DND-41 (cell line): ENCODE results near the gene ITGB1BP1.

ENCODE experiments used
- ATAC-seq: fragments of 200-7000 bp; cut with Tn5 transposase; 3 replicates; pipeline ENCODE4 v1.9.1; 2021; ENCODE audit warnings: low read depth; ENCODE audit not compliant: insufficient read depth
- DNase-seq: peaks from one replicate; pipeline ENCODE4 v3.0.0-alpha.2; 2020
- H2AFZ ChIP-seq: 2 replicates; pipeline ENCODE4 v1.6.0; 2012; ENCODE audit warnings: low read depth, low read length
- H3K27ac ChIP-seq: 2 replicates; pipeline ENCODE4 v1.5.1; 2012; ENCODE audit warnings: low read length, inconsistent platforms
- H3K27me3 ChIP-seq: fragments of 200-600 bp; sonication (generic); 2 replicates; pipeline ENCODE4 v1.6.0; 2012; ENCODE audit warnings: low read length, mild to moderate bottlenecking, inconsistent platforms; ENCODE audit not compliant: insufficient read depth, poor library complexity
- H3K36me3 ChIP-seq: 2 replicates; pipeline ENCODE4 v1.5.1; 2012; ENCODE audit warnings: low read length, inconsistent platforms; ENCODE audit not compliant: insufficient read depth
- H3K4me1 ChIP-seq: 2 replicates; pipeline ENCODE4 v1.5.1; 2012; ENCODE audit warnings: mild to moderate bottlenecking, low read length; ENCODE audit not compliant: insufficient read depth
- H3K4me2 ChIP-seq: 2 replicates; pipeline ENCODE4 v1.6.0; 2012; ENCODE audit warnings: mild to moderate bottlenecking, moderate library complexity, low read length, inconsistent platforms; ENCODE audit not compliant: insufficient read depth
- H3K4me3 ChIP-seq, 2 experiments: fragments of 200-600 bp in 1 of 2; shearing (Covaris generic) in 1 of 2; 2 replicates each; pipeline ENCODE4 v1.5.1; 2012 to 2016; ENCODE audit warnings: inconsistent platforms in 2 of 2, low read length in 2 of 2, mild to moderate bottlenecking in 2 of 2, low read depth in 1 of 2, moderate library complexity in 1 of 2
- H3K79me2 ChIP-seq: 2 replicates; pipeline ENCODE4 v1.6.0; 2012; ENCODE audit warnings: low read length, inconsistent platforms; ENCODE audit not compliant: insufficient read depth
- H3K9ac ChIP-seq: 2 replicates; pipeline ENCODE4 v1.6.0; 2012; ENCODE audit warnings: low read depth, mild to moderate bottlenecking, inconsistent platforms, low read length, moderate library complexity
- H3K9me3 ChIP-seq: 2 replicates; pipeline ENCODE4 v1.5.1; 2012; ENCODE audit warnings: low read length, moderate library complexity, mild to moderate bottlenecking, inconsistent platforms; ENCODE audit not compliant: insufficient read depth, severe bottlenecking
- H4K20me1 ChIP-seq: 2 replicates; pipeline ENCODE4 v1.6.0; 2012; ENCODE audit warnings: low read length; ENCODE audit not compliant: insufficient read depth
- EZH2 ChIP-seq: IDR thresholded peaks from 3 replicates; pipeline ENCODE4 v1.6.1; 2012; ENCODE audit warnings: borderline replicate concordance, low read depth, mild to moderate bottlenecking, moderate library complexity, low read length, inconsistent platforms; ENCODE audit not compliant: severe bottlenecking
- TF ChIP-seq, protein P1 (sequence below): IDR thresholded peaks from 2 replicates; pipeline ENCODE4 v1.5.1; 2012; ENCODE audit warnings: borderline replicate concordance, low read length, moderate library complexity, mild to moderate bottlenecking; ENCODE audit not compliant: poor library complexity, severe bottlenecking; ENCODE audit errors: extremely low read depth

The ITGB1BP1 gene

DNA sequence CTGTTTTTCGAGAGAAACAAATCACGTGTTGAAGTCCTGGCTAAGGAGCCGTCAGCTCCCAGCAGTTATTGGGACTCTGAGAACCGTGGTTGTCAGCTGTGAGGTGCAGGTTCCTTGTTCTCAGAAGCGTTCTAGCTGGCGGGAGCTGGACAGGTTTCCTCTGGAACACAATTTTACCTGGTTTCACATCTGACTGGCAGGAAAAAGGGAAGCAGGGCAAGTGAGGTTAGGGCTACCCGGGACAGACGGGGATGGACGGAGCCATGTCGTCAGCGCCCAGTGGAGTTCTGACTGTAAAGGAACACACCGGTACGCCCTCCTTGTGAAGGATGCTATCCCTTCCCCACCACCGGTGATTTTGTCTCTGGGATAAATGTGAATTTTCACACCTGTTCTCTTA, 26.1 kb downstream of the ITGB1BP1 start:
- H4K20me1 ChIP-seq, result no peaks in the 10 kb centered on the region
- H3K9ac ChIP-seq, result no peak overlapping the region
- no peaks in the 10 kb centered on the region for H3K79me2 ChIP-seq
- H3K4me2 ChIP-seq, result no peak overlapping the region
- H3K27me3 ChIP-seq, result no peaks in the 10 kb centered on the region
- H3K4me3 ChIP-seq, result no peak overlapping the region
- H2AFZ ChIP-seq, result no peak overlapping the region
- H3K9me3 ChIP-seq, result no peaks in the 10 kb centered on the region
- no peak for TF ChIP-seq EZH2
- TF ChIP-seq, protein P1, sequence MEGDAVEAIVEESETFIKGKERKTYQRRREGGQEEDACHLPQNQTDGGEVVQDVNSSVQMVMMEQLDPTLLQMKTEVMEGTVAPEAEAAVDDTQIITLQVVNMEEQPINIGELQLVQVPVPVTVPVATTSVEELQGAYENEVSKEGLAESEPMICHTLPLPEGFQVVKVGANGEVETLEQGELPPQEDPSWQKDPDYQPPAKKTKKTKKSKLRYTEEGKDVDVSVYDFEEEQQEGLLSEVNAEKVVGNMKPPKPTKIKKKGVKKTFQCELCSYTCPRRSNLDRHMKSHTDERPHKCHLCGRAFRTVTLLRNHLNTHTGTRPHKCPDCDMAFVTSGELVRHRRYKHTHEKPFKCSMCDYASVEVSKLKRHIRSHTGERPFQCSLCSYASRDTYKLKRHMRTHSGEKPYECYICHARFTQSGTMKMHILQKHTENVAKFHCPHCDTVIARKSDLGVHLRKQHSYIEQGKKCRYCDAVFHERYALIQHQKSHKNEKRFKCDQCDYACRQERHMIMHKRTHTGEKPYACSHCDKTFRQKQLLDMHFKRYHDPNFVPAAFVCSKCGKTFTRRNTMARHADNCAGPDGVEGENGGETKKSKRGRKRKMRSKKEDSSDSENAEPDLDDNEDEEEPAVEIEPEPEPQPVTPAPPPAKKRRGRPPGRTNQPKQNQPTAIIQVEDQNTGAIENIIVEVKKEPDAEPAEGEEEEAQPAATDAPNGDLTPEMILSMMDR, result no peak
- no peaks in the 10 kb centered on the region for H3K4me1 ChIP-seq
- no peak overlapping the region for H3K27ac ChIP-seq
- peaks cover 26% of the 10 kb centered on the region for H3K36me3 ChIP-seq
- DNase-seq (no peak), ATAC-seq (no peak)

DNA sequence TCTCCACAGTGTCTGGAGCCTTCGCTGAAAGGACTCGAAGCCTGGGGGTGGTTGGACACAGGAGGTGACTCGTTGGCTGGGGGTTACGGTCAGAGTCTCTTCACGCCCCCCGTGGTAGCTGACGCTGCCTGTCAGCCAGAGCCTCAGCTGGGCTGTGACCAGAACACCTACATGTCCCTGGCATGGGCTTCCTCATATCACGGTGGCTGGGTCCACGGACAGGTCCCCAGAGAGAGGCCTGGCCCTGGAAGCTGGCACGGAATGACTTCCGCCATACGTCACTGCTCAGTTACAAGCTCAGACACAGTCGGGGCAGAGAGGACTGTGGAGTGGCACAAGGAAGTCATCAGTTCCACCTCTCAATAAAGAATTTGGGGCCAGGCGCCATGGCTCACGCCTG, 28.5 kb downstream of the ITGB1BP1 start:
- no peak for TF ChIP-seq EZH2
- TF ChIP-seq, protein P1, result no peak
- DNase-seq (no peak), ATAC-seq (no peak)
- H4K20me1 ChIP-seq, result no peaks in the 10 kb centered on the region
- H2AFZ ChIP-seq, result no peak overlapping the region
- H3K79me2 ChIP-seq, result no peaks in the 10 kb centered on the region
- no peak overlapping the region for H3K27ac ChIP-seq
- H3K4me1 ChIP-seq, result no peaks in the 10 kb centered on the region
- no peaks in the 10 kb centered on the region for H3K9me3 ChIP-seq
- no peak overlapping the region for H3K4me2 ChIP-seq
- H3K36me3 ChIP-seq, result peaks cover 27% of the 10 kb centered on the region
- H3K4me3 ChIP-seq, result no peak overlapping the region
- H3K9ac ChIP-seq, result no peak overlapping the region
- no peaks in the 10 kb centered on the region for H3K27me3 ChIP-seq

DNA sequence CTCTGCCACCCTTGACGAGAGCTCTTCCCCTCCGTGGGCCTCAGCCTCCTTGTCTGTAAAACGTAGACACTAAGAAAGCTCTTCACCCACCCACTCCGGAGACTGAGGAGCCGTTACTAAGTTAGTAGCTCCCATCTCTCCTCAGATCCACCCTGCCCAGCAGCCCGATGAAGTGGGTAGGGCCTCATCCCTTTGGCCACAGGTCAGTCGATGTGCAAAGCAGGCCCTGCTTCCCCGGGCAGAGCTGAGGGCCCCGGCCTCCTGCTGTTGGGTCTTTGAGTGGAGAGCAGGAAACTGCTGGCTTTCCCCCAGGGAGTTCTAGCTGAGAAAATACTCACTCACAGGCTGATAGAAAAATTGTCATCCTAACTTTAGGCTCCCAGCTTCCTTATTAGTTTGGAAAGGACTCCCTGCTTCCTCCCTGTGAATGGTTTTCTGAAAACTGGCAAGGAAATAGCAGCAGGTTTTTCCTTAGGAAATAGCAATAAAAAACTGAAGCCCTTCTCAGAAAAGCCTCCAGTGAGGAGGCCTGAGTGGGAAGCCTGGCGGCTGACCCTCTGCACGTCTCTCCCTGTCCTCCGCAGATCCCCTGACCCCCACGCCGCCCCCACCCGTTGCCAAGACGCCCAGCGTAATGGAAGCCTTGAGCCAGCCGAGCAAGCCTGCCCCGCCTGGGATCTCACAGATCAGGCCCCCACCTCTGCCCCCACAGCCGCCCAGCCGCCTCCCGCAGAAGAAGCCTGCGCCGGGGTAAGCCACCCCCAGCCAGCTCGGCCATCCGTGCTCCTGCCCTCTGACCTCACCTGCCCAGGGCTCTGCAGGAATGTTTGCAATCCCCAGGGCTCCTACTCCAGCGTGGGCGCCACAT, 30.2 kb downstream of the ITGB1BP1 start:
- DNase-seq, result no peak
- Histone ChIP-seq H3K36me3 (peaks cover 40% of the 10 kb centered on the region), H4K20me1 (no peaks in the 10 kb centered on the region), H3K9ac (no peak overlapping the region), H3K27me3 (no peaks in the 10 kb centered on the region), H3K9me3 (no peaks in the 10 kb centered on the region), H3K27ac (no peak overlapping the region), H3K79me2 (no peaks in the 10 kb centered on the region), H2AFZ (no peak overlapping the region), H3K4me1 (no peaks in the 10 kb centered on the region), H3K4me2 (no peak overlapping the region), H3K4me3 (no peak overlapping the region)
- TF ChIP-seq, protein P1, result no peak
- no peak for TF ChIP-seq EZH2
- no peak for ATAC-seq
